ENCODE results near the gene LETM1. TPM values are rescaled to one million over a fixed set of nuclear protein-coding genes. Genes with fewer than 3 reads are reported as not detected.

Gene LETM1
- total and polyA plus RNA-seq, 2 of the 13 experiments (the other 11 are each of a cell fraction or from before 2014, with no cell fraction given), result 9.7 to 41.6 TPM

DNA sequence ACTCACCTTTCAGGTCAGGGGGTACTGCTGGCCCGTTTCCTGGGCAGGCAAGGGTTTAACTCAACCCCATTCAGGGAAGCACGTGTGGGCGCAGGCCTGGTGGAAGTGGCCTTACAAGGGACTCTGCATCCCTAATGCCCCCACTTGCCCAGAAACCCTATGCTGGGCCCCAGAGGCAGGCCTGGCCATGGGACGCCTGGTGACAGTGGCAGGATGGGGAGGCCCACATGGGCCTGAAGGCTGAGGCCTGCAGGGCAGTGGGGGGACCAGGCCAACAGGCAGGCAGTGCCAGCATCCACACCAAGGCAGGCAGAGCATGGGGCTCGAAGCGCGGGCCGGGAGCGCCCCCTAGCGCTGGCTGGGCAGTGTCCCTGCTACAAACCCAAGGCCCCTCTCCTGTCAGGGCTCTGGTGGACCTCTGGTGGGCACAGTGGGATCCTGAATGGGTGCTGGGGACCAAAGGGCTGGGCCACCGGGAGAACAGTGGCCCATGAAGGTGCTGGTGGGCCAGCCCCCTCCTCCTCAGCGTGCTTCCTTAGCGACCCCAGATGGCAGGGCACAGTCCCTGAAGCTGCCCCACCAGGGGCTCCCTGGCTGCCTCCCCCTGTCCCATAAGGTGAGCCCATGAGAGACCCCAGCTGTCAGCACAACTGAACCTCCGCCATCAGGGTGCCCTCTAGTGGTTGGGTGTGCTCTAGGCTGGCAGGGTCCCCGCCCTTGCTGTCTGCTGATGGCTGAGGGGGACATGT is 46.0 kb downstream of the LETM1 start (continued):
- TF ChIP-seq ZNF10 (CRISPR knock-in tag; IDR thresholded peaks at IDR 0.05; ENCODE audit: borderline replicate concordance, low read depth), result no peak
- peak; percentile 33; the same call in 1 of the 2 replicates for TF ChIP-seq ZBTB25 (CRISPR knock-in tag; IDR thresholded peaks at IDR 0.05)
- 0 out of 2 replicates have a peak, but pooled peaks have one; percentile 32 for TF ChIP-seq GLI4 (CRISPR knock-in tag; IDR thresholded peaks at IDR 0.05; ENCODE audit: borderline replicate concordance)
- TF ChIP-seq KLF12 (CRISPR knock-in tag; IDR thresholded peaks at IDR 0.05; ENCODE audit: borderline replicate concordance), result peak; percentile 39; the same call in 1 of the 2 replicates
- no peak for TF ChIP-seq ISX (CRISPR knock-in tag; conservative IDR thresholded peaks at IDR 0.05)
- peak; percentile 85; the same call in 1 of the 2 replicates for TF ChIP-seq CSRNP1 (CRISPR knock-in tag; IDR thresholded peaks at IDR 0.05)
- no peak for TF ChIP-seq ZNF614 (CRISPR knock-in tag; IDR thresholded peaks at IDR 0.05; ENCODE audit: borderline replicate concordance)
- peak; percentile 47; the same call in 1 of the 2 replicates for TF ChIP-seq ZNF782 (CRISPR knock-in tag; IDR thresholded peaks at IDR 0.05; ENCODE audit: borderline replicate concordance)
- TF ChIP-seq, protein P1, sequence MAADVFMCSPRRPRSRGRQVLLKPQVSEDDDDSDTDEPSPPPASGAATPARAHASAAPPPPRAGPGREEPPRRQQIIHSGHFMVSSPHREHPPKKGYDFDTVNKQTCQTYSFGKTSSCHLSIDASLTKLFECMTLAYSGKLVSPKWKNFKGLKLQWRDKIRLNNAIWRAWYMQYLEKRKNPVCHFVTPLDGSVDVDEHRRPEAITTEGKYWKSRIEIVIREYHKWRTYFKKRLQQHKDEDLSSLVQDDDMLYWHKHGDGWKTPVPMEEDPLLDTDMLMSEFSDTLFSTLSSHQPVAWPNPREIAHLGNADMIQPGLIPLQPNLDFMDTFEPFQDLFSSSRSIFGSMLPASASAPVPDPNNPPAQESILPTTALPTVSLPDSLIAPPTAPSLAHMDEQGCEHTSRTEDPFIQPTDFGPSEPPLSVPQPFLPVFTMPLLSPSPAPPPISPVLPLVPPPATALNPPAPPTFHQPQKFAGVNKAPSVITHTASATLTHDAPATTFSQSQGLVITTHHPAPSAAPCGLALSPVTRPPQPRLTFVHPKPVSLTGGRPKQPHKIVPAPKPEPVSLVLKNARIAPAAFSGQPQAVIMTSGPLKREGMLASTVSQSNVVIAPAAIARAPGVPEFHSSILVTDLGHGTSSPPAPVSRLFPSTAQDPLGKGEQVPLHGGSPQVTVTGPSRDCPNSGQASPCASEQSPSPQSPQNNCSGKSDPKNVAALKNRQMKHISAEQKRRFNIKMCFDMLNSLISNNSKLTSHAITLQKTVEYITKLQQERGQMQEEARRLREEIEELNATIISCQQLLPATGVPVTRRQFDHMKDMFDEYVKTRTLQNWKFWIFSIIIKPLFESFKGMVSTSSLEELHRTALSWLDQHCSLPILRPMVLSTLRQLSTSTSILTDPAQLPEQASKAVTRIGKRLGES (CRISPR knock-in tag; IDR thresholded peaks at IDR 0.05; ENCODE audit: borderline replicate concordance), result no peak
- TF ChIP-seq SALL1 (CRISPR knock-in tag; IDR thresholded peaks at IDR 0.05), result peak; percentile 83
- TF ChIP-seq ZNF441 (CRISPR knock-in tag; IDR thresholded peaks at IDR 0.05; ENCODE audit: borderline replicate concordance), result no peak
- TF ChIP-seq, protein P2, sequence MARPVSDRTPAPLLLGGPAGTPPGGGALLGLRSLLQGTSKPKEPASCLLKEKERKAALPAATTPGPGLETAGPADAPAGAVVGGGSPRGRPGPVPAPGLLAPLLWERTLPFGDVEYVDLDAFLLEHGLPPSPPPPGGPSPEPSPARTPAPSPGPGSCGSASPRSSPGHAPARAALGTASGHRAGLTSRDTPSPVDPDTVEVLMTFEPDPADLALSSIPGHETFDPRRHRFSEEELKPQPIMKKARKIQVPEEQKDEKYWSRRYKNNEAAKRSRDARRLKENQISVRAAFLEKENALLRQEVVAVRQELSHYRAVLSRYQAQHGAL (CRISPR knock-in tag; IDR thresholded peaks at IDR 0.05; ENCODE audit: not compliant biosample characterization), result no peak
- no peak for TF ChIP-seq MXD3 (CRISPR knock-in tag; IDR thresholded peaks at IDR 0.05)
- TF ChIP-seq, protein P3, sequence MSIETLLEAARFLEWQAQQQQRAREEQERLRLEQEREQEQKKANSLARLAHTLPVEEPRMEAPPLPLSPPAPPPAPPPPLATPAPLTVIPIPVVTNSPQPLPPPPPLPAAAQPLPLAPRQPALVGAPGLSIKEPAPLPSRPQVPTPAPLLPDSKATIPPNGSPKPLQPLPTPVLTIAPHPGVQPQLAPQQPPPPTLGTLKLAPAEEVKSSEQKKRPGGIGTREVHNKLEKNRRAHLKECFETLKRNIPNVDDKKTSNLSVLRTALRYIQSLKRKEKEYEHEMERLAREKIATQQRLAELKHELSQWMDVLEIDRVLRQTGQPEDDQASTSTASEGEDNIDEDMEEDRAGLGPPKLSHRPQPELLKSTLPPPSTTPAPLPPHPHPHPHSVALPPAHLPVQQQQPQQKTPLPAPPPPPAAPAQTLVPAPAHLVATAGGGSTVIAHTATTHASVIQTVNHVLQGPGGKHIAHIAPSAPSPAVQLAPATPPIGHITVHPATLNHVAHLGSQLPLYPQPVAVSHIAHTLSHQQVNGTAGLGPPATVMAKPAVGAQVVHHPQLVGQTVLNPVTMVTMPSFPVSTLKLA (IDR thresholded peaks at IDR 0.05), result no peak
- TF ChIP-seq ZFP41 (CRISPR knock-in tag; IDR thresholded peaks at IDR 0.05; ENCODE audit: borderline replicate concordance), result no peak
- peak; percentile 42; the same call in 1 of the 2 replicates for TF ChIP-seq ZNF777 (CRISPR knock-in tag; IDR thresholded peaks at IDR 0.05)
- TF ChIP-seq FOSL2 (CRISPR knock-in tag; IDR thresholded peaks at IDR 0.05), result peak; percentile 31; the same call in 1 of the 2 replicates
- TF ChIP-seq MYPOP (CRISPR knock-in tag; IDR thresholded peaks at IDR 0.05), result no peak
